ENCODE results near the gene CD248.

CD248 gene

DNA sequence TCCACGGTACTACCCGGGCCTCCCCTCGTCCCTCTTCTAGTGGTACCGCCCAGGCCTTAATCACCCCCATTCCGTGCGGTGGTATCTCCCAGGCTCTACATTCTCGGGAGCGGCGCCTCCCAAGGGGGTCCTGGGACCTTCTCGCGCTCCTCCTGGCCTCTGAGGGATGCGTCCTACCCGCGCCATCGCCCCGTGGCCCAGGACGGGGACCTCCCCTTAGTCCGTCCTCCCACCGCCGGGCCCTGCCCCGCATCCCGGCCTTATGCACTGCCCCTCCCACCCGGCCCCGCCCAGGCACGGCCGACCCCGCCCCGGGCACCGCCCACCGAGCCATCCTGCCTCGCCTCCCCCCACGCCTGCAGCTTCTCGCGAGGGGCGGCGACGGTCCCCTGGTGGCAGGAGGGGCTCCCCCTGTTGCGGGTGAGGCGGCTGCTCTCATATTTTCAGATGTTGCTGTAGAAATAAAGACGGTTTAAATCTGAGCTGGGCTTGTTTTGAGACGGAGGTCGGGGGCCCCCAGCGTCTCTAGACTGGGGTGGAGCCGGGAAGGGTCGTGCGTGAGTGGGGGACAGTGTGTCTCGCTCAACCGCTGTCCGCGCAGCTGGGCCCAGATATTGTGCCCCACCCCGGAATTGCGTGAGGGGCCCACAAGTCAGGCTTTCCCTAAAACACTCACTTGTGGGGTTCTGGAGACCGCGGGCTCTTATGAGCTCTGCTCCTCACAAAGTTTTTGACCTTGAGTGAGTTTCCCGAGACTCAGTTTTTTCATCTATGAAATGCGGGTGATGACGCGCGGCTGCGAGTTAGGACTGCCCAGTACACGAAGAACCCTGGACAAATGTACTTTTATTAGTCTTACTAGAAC lies 49.2 kb downstream of the CD248 start (continued):
- TF ChIP-seq, protein P1, sequence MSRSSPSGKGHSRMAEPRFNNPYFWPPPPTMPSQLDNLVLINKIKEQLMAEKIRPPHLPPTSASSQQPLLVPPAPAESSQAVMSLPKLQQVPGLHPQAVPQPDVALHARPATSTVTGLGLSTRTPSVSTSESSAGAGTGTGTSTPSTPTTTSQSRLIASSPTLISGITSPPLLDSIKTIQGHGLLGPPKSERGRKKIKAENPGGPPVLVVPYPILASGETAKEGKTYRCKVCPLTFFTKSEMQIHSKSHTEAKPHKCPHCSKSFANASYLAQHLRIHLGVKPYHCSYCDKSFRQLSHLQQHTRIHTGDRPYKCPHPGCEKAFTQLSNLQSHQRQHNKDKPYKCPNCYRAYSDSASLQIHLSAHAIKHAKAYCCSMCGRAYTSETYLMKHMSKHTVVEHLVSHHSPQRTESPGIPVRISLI (tag by site-specific recombination; IDR thresholded peaks at IDR 0.05) = no peak
- 0 out of 2 replicates have a peak, but pooled peaks have one; percentile 27 for TF ChIP-seq KLF7 (tag by site-specific recombination; IDR thresholded peaks at IDR 0.05; ENCODE audit: borderline replicate concordance)
- peak; percentile 55; the same call in 1 of the 2 replicates for TF ChIP-seq ZNF561 (tag by site-specific recombination; IDR thresholded peaks at IDR 0.05; ENCODE audit: borderline replicate concordance)
- TF ChIP-seq, protein P2, sequence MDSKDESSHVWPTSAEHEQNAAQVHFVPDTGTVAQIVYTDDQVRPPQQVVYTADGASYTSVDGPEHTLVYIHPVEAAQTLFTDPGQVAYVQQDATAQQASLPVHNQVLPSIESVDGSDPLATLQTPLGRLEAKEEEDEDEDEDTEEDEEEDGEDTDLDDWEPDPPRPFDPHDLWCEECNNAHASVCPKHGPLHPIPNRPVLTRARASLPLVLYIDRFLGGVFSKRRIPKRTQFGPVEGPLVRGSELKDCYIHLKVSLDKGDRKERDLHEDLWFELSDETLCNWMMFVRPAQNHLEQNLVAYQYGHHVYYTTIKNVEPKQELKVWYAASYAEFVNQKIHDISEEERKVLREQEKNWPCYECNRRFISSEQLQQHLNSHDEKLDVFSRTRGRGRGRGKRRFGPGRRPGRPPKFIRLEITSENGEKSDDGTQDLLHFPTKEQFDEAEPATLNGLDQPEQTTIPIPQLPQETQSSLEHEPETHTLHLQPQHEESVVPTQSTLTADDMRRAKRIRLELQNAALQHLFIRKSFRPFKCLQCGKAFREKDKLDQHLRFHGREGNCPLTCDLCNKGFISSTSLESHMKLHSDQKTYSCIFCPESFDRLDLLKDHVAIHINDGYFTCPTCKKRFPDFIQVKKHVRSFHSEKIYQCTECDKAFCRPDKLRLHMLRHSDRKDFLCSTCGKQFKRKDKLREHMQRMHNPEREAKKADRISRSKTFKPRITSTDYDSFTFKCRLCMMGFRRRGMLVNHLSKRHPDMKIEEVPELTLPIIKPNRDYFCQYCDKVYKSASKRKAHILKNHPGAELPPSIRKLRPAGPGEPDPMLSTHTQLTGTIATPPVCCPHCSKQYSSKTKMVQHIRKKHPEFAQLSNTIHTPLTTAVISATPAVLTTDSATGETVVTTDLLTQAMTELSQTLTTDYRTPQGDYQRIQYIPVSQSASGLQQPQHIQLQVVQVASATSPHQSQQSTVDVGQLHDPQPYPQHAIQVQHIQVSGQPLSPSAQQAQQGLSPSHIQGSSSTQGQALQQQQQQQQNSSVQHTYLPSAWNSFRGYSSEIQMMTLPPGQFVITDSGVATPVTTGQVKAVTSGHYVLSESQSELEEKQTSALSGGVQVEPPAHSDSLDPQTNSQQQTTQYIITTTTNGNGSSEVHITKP (tag by site-specific recombination; IDR thresholded peaks at IDR 0.05) = peak; percentile 98
- TF ChIP-seq, protein P3, sequence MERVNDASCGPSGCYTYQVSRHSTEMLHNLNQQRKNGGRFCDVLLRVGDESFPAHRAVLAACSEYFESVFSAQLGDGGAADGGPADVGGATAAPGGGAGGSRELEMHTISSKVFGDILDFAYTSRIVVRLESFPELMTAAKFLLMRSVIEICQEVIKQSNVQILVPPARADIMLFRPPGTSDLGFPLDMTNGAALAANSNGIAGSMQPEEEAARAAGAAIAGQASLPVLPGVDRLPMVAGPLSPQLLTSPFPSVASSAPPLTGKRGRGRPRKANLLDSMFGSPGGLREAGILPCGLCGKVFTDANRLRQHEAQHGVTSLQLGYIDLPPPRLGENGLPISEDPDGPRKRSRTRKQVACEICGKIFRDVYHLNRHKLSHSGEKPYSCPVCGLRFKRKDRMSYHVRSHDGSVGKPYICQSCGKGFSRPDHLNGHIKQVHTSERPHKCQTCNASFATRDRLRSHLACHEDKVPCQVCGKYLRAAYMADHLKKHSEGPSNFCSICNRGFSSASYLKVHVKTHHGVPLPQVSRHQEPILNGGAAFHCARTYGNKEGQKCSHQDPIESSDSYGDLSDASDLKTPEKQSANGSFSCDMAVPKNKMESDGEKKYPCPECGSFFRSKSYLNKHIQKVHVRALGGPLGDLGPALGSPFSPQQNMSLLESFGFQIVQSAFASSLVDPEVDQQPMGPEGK (tag by site-specific recombination; IDR thresholded peaks at IDR 0.05) = peak; percentile 83
- TF ChIP-seq ZBTB17 (tag by site-specific recombination; IDR thresholded peaks at IDR 0.05) = peak; percentile 35; the same call in 1 of the 2 replicates
- TF ChIP-seq, protein P4, sequence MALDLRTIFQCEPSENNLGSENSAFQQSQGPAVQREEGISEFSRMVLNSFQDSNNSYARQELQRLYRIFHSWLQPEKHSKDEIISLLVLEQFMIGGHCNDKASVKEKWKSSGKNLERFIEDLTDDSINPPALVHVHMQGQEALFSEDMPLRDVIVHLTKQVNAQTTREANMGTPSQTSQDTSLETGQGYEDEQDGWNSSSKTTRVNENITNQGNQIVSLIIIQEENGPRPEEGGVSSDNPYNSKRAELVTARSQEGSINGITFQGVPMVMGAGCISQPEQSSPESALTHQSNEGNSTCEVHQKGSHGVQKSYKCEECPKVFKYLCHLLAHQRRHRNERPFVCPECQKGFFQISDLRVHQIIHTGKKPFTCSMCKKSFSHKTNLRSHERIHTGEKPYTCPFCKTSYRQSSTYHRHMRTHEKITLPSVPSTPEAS (tag by site-specific recombination; IDR thresholded peaks at IDR 0.05) = no peak
- TF ChIP-seq, protein P5, sequence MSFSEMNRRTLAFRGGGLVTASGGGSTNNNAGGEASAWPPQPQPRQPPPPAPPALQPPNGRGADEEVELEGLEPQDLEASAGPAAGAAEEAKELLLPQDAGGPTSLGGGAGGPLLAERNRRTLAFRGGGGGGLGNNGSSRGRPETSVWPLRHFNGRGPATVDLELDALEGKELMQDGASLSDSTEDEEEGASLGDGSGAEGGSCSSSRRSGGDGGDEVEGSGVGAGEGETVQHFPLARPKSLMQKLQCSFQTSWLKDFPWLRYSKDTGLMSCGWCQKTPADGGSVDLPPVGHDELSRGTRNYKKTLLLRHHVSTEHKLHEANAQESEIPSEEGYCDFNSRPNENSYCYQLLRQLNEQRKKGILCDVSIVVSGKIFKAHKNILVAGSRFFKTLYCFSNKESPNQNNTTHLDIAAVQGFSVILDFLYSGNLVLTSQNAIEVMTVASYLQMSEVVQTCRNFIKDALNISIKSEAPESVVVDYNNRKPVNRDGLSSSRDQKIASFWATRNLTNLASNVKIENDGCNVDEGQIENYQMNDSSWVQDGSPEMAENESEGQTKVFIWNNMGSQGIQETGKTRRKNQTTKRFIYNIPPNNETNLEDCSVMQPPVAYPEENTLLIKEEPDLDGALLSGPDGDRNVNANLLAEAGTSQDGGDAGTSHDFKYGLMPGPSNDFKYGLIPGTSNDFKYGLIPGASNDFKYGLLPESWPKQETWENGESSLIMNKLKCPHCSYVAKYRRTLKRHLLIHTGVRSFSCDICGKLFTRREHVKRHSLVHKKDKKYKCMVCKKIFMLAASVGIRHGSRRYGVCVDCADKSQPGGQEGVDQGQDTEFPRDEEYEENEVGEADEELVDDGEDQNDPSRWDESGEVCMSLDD (tag by site-specific recombination; IDR thresholded peaks at IDR 0.05) = peak; percentile 76
- peak; percentile 67; the same call in 1 of the 2 replicates for TF ChIP-seq ZFP69B (tag by site-specific recombination; IDR thresholded peaks at IDR 0.05)
- peak; percentile 82 for TF ChIP-seq KLF1 (tag by site-specific recombination; IDR thresholded peaks at IDR 0.05)
- TF ChIP-seq ZNF211 (tag by site-specific recombination; IDR thresholded peaks at IDR 0.05; ENCODE audit: low read depth) = no peak
- TF ChIP-seq ZIC2 (tag by site-specific recombination; IDR thresholded peaks at IDR 0.05) = peak; percentile 30; the same call in 1 of the 2 replicates
- TF ChIP-seq, protein P6, sequence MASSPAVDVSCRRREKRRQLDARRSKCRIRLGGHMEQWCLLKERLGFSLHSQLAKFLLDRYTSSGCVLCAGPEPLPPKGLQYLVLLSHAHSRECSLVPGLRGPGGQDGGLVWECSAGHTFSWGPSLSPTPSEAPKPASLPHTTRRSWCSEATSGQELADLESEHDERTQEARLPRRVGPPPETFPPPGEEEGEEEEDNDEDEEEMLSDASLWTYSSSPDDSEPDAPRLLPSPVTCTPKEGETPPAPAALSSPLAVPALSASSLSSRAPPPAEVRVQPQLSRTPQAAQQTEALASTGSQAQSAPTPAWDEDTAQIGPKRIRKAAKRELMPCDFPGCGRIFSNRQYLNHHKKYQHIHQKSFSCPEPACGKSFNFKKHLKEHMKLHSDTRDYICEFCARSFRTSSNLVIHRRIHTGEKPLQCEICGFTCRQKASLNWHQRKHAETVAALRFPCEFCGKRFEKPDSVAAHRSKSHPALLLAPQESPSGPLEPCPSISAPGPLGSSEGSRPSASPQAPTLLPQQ (tag by site-specific recombination; IDR thresholded peaks at IDR 0.05) = peak; percentile 82
- TF ChIP-seq ZFHX2 (tag by site-specific recombination; conservative IDR thresholded peaks at IDR 0.05) = peak; percentile 37
- no peak for TF ChIP-seq ZNF184 (tag by site-specific recombination; IDR thresholded peaks at IDR 0.05)
- TF ChIP-seq ZNF571 (tag by site-specific recombination; IDR thresholded peaks at IDR 0.05) = no peak
- peak; percentile 87; the same call in 1 of the 2 replicates for TF ChIP-seq GLIS2 (tag by site-specific recombination; IDR thresholded peaks at IDR 0.05)
- TF ChIP-seq YY1 (tag by site-specific recombination; IDR thresholded peaks at IDR 0.05) = no peak
- peak; percentile 33; the same call in 1 of the 2 replicates for TF ChIP-seq SCRT2 (tag by site-specific recombination; IDR thresholded peaks at IDR 0.05)
- TF ChIP-seq ZBTB20 (tag by site-specific recombination; IDR thresholded peaks at IDR 0.05) = peak; percentile 61; the same call in 1 of the 2 replicates
